Testis (tissue), 2 donors: Measurements from ENCODE around the gene RNGTT.

Experiments used
- CTCF ChIP-seq, 3 experiments: fragments of 450-650 bp in 2 of 3; fragments of 200-600 bp in 1 of 3; sonication (generic) in 1 of 3; IDR thresholded peaks; one replicate each; pipeline ENCODE4 v1.5.1; 2016 to 2019; ENCODE audit warnings: antibody characterized with exemption in 3 of 3, mild to moderate bottlenecking in 2 of 3, moderate library complexity in 1 of 3
- POLR2A ChIP-seq: fragments of 450-650 bp; IDR thresholded peaks from one replicate; pipeline ENCODE4 v1.6.1; 2017; ENCODE audit warnings: antibody characterized with exemption, mild to moderate bottlenecking, moderate library complexity

DNA sequence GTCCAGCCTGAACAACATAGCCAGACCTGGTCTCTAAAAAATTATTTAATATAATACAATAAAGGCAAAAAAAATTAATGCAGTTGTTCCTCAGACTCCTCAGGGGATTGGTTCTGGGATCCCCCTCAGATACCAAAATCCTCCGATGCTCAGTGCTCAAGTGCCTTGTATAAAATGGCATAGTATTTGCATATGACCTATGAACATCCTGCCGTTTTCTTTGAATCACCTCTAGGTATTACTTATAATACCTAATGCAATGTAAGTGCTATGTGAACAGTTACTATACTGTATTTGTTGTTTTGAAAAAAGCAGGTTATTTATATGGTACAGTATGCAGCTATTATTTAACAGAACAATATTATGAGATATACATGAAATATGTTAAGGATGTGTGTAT, 43.3 kb downstream of the RNGTT start:
- TF ChIP-seq CTCF (IDR thresholded peaks at IDR 0.05) = no peak
- no peak for TF ChIP-seq POLR2A
